ENCODE measurements around the gene NODAL. TPM values are rescaled to one million over a fixed set of nuclear protein-coding genes. Genes with fewer than 3 reads are reported as not detected.
A peak's percentile ranks its signal among the peaks of the same experiment; 100 is the strongest.

The NODAL gene
- total RNA-seq, 5 donors from 2014 or later (not counting 1 experiment from before 2014, with no cell fraction given), result not detected

DNA sequence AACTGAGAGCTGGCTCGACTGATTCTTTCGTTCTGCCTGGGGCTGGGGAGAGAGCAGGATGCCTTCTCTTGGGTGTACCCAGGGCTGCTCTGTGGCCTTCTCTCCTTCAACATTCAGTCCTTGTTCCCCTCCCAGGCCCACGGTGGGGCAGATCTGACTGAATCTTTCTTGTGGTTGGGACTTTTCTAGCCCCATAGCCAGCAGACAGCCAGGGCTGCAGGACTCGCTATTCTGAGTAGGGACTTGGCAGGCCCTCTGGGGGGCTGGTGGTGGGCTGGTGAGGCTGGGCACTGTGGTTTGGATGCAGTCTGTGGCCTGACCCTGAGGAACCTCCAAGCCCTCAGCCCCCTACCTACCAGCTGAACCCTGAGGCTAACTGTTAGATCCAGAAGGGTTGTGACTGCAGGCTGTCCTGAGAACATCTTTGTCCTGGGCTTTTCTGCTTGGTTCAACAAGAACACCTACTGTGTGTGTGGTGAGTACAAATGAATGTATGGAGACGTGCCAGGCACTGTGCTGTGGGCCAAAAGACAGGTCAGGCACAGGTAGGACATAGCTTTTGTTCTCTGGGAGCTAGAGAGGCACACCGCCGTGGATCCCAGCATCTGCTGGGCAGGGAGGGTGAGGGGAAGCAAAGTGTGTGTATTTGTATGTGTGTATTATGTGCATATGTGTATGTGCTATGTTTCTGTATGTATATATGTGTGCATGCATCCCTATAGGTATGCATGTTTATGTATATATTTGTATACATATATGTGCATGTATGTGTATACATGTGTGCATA lies 35.0 kb upstream of the NODAL start:
- H3K4me1 ChIP-seq (ENCODE audit: control insufficient read depth in 1 of 2, extremely low read depth in 1 of 2, insufficient read depth in 2 of 2, low read length in 2 of 2), result peaks cover 28 to 47% of the 10 kb centered on the region in 2 experiments
- POLR2A ChIA-PET, result no interaction called here
- Mint-ChIP-seq H3K36me3 (no peaks in the 10 kb centered on the region), H3K4me3 (peak overlapping the region in 1 of 3 donors; percentile 78), H3K9me3 (no peaks in the 10 kb centered on the region), H3K4me1 (peaks cover 40 to 50% (median 47%) of the 10 kb centered on the region in 3 donors), H3K27me3 (peaks cover 0 to 3% of the 10 kb centered on the region in 2 donors), H3K27ac (peak overlapping the region; percentile 45 to 76)
- no peaks in the 10 kb centered on the region for H3K36me3 ChIP-seq (ENCODE audit: control insufficient read depth in 2 of 2, extremely low read depth in 1 of 2, insufficient read depth in 1 of 2, low read length in 1 of 2)
- H3K27me3 ChIP-seq (replicated peaks in 1 of 2; ENCODE audit: control insufficient read depth in 2 of 2, extremely low read depth in 1 of 2, insufficient read depth in 2 of 2, low read length in 1 of 2), result peaks cover 0 to 39% of the 10 kb centered on the region in 2 experiments
- no peak overlapping the region for H3K4me3 ChIP-seq (ENCODE audit: control insufficient read depth in 1 of 2, extremely low read depth in 1 of 2, low read length in 1 of 2)
- H3K27ac ChIP-seq (ENCODE audit: low read length), result no peak overlapping the region
- WGBS (ENCODE audit: insufficient coverage), result 66% methylated on average over 5 of the region's 7 CpGs
- ATAC-seq (replicated peaks in 1 of 4) (no peak), DNase-seq (peak in 1 of 35 experiments; percentile 17)
- H3K9me3 ChIP-seq, result no peaks in the 10 kb centered on the region
- CTCF ChIA-PET, result no interaction called here

DNA sequence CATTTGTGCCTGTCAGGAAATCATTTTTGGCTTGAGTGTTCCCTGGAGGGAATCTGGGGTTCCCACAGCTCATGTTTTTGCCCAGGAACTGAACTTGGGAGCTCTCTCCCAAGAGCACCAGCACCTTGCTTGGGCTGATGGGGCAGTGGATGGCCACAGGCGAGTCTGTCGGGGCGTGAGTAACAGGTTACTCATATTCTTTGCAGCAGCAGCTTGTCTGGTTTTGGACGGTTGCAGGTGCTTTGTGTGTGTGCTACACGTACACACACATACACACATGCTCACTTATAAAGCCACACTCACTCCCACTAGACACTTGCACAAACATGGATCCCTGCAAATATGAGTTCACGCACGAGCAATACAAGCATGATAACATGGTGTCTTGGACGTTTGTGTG lies 34.2 kb upstream of the NODAL start:
- Histone ChIP-seq H3K36me3 (ENCODE audit: control insufficient read depth in 2 of 2, extremely low read depth in 1 of 2, insufficient read depth in 1 of 2, low read length in 1 of 2) (no peaks in the 10 kb centered on the region), H3K9me3 (no peaks in the 10 kb centered on the region), H3K4me3 (ENCODE audit: control insufficient read depth in 1 of 2, extremely low read depth in 1 of 2, low read length in 1 of 2) (no peak overlapping the region), H3K27ac (ENCODE audit: low read length) (no peak overlapping the region), H3K4me1 (ENCODE audit: control insufficient read depth in 1 of 2, extremely low read depth in 1 of 2, insufficient read depth in 2 of 2, low read length in 2 of 2) (peaks cover 24 to 42% of the 10 kb centered on the region in 2 experiments), H3K27me3 (replicated peaks in 1 of 2; ENCODE audit: control insufficient read depth in 2 of 2, extremely low read depth in 1 of 2, insufficient read depth in 2 of 2, low read length in 1 of 2) (peaks cover 0 to 32% of the 10 kb centered on the region in 2 experiments)
- H3K4me1 Mint-ChIP-seq, result peaks cover 38 to 43% (median 41%) of the 10 kb centered on the region in 3 donors
- H3K9me3 Mint-ChIP-seq, result no peaks in the 10 kb centered on the region
- CTCF ChIA-PET, result no interaction called here
- 64% methylated on average over 4 of the region's 8 CpGs for WGBS (ENCODE audit: insufficient coverage)
- ATAC-seq (replicated peaks in 1 of 4), result no peak
- H3K36me3 Mint-ChIP-seq, result no peaks in the 10 kb centered on the region
- peaks cover 0 to 3% of the 10 kb centered on the region in 2 donors for H3K27me3 Mint-ChIP-seq
- POLR2A ChIA-PET, result no interaction called here
- no peak overlapping the region for H3K27ac Mint-ChIP-seq
- H3K4me3 Mint-ChIP-seq, result no peak overlapping the region
- DNase-seq, result no peak

- WGBS (ENCODE audit: insufficient coverage), result 100% methylated on average over 1 of the region's 2 CpGs
- no peaks in the 10 kb centered on the region for H3K9me3 ChIP-seq
- Mint-ChIP-seq H3K9me3 (no peaks in the 10 kb centered on the region), H3K27me3 (peaks cover 0 to 3% of the 10 kb centered on the region in 2 donors), H3K4me3 (no peak overlapping the region), H3K27ac (no peak overlapping the region), H3K4me1 (peaks cover 29 to 34% (median 33%) of the 10 kb centered on the region in 3 donors), H3K36me3 (no peaks in the 10 kb centered on the region)
- ATAC-seq (replicated peaks in 1 of 4), result no peak
- H3K36me3 ChIP-seq (ENCODE audit: control insufficient read depth in 2 of 2, extremely low read depth in 1 of 2, insufficient read depth in 1 of 2, low read length in 1 of 2), result no peaks in the 10 kb centered on the region
- ChIA-PET CTCF (no interaction called here), POLR2A (no interaction called here)
- no peak overlapping the region for H3K27ac ChIP-seq (ENCODE audit: low read length)
- no peak for DNase-seq
- peaks cover 0 to 26% of the 10 kb centered on the region in 2 experiments for H3K27me3 ChIP-seq (replicated peaks in 1 of 2; ENCODE audit: control insufficient read depth in 2 of 2, extremely low read depth in 1 of 2, insufficient read depth in 2 of 2, low read length in 1 of 2)
- H3K4me3 ChIP-seq (ENCODE audit: control insufficient read depth in 1 of 2, extremely low read depth in 1 of 2, low read length in 1 of 2), result no peak overlapping the region
- H3K4me1 ChIP-seq (ENCODE audit: control insufficient read depth in 1 of 2, extremely low read depth in 1 of 2, insufficient read depth in 2 of 2, low read length in 2 of 2), result peaks cover 16 to 33% of the 10 kb centered on the region in 2 experiments
Observed at GRCh38 chr10:70474780-70475179, 33.3 kb upstream of the NODAL start.

DNA sequence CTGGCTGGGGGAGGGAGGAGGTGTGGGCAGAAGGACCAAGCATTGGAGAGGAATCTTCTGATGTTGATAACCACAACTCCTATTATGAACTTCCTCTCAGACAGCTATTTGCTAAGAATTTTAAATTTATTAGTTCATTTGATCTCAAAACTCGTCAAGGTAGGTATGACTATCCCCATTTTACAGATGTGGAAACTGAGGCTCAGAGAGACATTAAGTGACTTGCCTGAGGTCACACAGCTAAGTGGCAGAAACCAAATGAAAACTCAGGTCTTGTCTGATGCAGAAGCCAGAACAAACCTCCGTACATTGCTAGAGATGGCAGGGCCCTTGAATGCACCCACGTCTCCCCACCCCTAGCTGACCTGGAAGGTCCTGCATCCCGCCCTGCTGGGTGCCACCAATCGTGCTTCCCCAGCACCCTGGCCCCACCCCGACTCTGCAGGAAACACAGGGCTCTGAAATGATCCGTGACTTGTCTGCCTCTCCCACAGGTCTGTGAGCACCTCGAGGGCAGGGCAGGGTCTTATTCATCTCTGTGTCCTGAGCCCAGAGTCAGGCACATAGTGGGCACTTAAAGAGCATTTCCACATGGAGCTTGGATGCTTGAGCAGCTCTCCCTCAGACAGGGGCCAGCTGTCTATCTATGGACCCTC lies 31.4 kb upstream of the NODAL start:
- H3K9me3 ChIP-seq, result no peaks in the 10 kb centered on the region
- H3K27ac ChIP-seq (ENCODE audit: low read length), result no peak overlapping the region
- DNase-seq (no peak), ATAC-seq (replicated peaks in 1 of 4) (no peak)
- no peaks in the 10 kb centered on the region for H3K36me3 ChIP-seq (ENCODE audit: control insufficient read depth in 2 of 2, extremely low read depth in 1 of 2, insufficient read depth in 1 of 2, low read length in 1 of 2)
- Mint-ChIP-seq H3K9me3 (no peaks in the 10 kb centered on the region), H3K4me3 (no peak overlapping the region), H3K4me1 (peaks cover 21 to 26% (median 26%) of the 10 kb centered on the region in 3 donors), H3K27me3 (peaks cover 0 to 3% of the 10 kb centered on the region in 2 donors), H3K36me3 (no peaks in the 10 kb centered on the region), H3K27ac (no peak overlapping the region)
- CTCF ChIA-PET, result no interaction called here
- POLR2A ChIA-PET, result no interaction called here
- H3K27me3 ChIP-seq (replicated peaks in 1 of 2; ENCODE audit: control insufficient read depth in 2 of 2, extremely low read depth in 1 of 2, insufficient read depth in 2 of 2, low read length in 1 of 2), result peaks cover 0 to 14% of the 10 kb centered on the region in 2 experiments
- H3K4me3 ChIP-seq (ENCODE audit: control insufficient read depth in 1 of 2, extremely low read depth in 1 of 2, low read length in 1 of 2), result no peak overlapping the region
- peaks cover 6 to 18% of the 10 kb centered on the region in 2 experiments for H3K4me1 ChIP-seq (ENCODE audit: control insufficient read depth in 1 of 2, extremely low read depth in 1 of 2, insufficient read depth in 2 of 2, low read length in 2 of 2)
- WGBS (ENCODE audit: insufficient coverage), result 72% methylated on average over 8 of the region's 8 CpGs

DNA sequence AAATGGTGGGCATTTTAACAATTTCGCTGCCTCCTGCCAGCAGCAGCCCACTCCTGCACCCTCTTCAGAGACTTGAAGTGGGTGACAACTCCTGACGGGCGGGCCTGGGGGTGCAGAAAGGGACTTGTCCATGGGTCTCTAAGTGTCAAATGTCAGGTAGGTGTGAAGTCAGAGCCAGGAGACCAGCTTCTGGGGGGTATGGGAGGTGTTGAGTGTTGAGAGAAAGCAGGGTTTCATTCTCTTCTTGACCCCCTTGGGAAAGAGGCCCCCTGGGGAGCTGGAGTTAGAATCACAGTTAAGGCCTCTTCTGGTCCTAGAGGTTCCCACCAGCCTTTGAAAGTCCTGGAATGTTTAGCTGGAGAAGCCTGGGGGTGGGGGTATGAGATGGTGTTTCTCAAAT lies 25.5 kb upstream of the NODAL start:
- H3K4me3 Mint-ChIP-seq, result no peak overlapping the region
- Histone ChIP-seq H3K27ac (ENCODE audit: low read length) (no peak overlapping the region), H3K9me3 (no peaks in the 10 kb centered on the region), H3K36me3 (ENCODE audit: control insufficient read depth in 2 of 2, extremely low read depth in 1 of 2, insufficient read depth in 1 of 2, low read length in 1 of 2) (no peaks in the 10 kb centered on the region), H3K4me3 (ENCODE audit: control insufficient read depth in 1 of 2, extremely low read depth in 1 of 2, low read length in 1 of 2) (no peak overlapping the region), H3K27me3 (replicated peaks in 1 of 2; ENCODE audit: control insufficient read depth in 2 of 2, extremely low read depth in 1 of 2, insufficient read depth in 2 of 2, low read length in 1 of 2) (peaks cover 0 to 9% of the 10 kb centered on the region in 2 experiments), H3K4me1 (ENCODE audit: control insufficient read depth in 1 of 2, extremely low read depth in 1 of 2, insufficient read depth in 2 of 2, low read length in 2 of 2) (no peaks in the 10 kb centered on the region)
- H3K9me3 Mint-ChIP-seq, result no peaks in the 10 kb centered on the region
- H3K36me3 Mint-ChIP-seq, result no peaks in the 10 kb centered on the region
- ChIA-PET CTCF (no interaction called here), POLR2A (no interaction called here)
- H3K4me1 Mint-ChIP-seq, result no peaks in the 10 kb centered on the region
- ATAC-seq (replicated peaks in 1 of 4) (no peak), DNase-seq (no peak)
- no CpG with 5 or more reads among the region's 3 CpGs for WGBS (ENCODE audit: insufficient coverage)
- H3K27ac Mint-ChIP-seq, result no peak overlapping the region
- H3K27me3 Mint-ChIP-seq, result no peaks in the 10 kb centered on the region

- ChIA-PET CTCF (no interaction called here), POLR2A (no interaction called here)
- no peaks in the 10 kb centered on the region for H3K9me3 ChIP-seq
- peaks cover 0 to 5% (median 3%) of the 10 kb centered on the region in 3 donors for H3K4me1 Mint-ChIP-seq
- no peak overlapping the region for H3K27ac Mint-ChIP-seq
- ATAC-seq (replicated peaks in 1 of 4), result no peak
- no peaks in the 10 kb centered on the region for H3K9me3 Mint-ChIP-seq
- H3K27ac ChIP-seq (ENCODE audit: low read length), result no peak overlapping the region
- no peaks in the 10 kb centered on the region for H3K36me3 ChIP-seq (ENCODE audit: control insufficient read depth in 2 of 2, extremely low read depth in 1 of 2, insufficient read depth in 1 of 2, low read length in 1 of 2)
- 60% methylated on average over 1 of the region's 2 CpGs for WGBS (ENCODE audit: insufficient coverage)
- no peak overlapping the region for H3K4me3 Mint-ChIP-seq
- H3K27me3 Mint-ChIP-seq, result peaks cover 4 to 5% of the 10 kb centered on the region in 2 donors
- no peaks in the 10 kb centered on the region for H3K36me3 Mint-ChIP-seq
- no peaks in the 10 kb centered on the region for H3K4me1 ChIP-seq (ENCODE audit: control insufficient read depth in 1 of 2, extremely low read depth in 1 of 2, insufficient read depth in 2 of 2, low read length in 2 of 2)
- no peak for DNase-seq
- peaks cover 0 to 9% of the 10 kb centered on the region in 2 experiments for H3K27me3 ChIP-seq (replicated peaks in 1 of 2; ENCODE audit: control insufficient read depth in 2 of 2, extremely low read depth in 1 of 2, insufficient read depth in 2 of 2, low read length in 1 of 2)
- H3K4me3 ChIP-seq (ENCODE audit: control insufficient read depth in 1 of 2, extremely low read depth in 1 of 2, low read length in 1 of 2), result no peak overlapping the region
Observed at GRCh38 chr10:70465832-70466231, 24.4 kb upstream of the NODAL start.

All from T-cell (primary cell).